ENCODE measurements around the gene ESRRA.

ESRRA gene

DNA sequence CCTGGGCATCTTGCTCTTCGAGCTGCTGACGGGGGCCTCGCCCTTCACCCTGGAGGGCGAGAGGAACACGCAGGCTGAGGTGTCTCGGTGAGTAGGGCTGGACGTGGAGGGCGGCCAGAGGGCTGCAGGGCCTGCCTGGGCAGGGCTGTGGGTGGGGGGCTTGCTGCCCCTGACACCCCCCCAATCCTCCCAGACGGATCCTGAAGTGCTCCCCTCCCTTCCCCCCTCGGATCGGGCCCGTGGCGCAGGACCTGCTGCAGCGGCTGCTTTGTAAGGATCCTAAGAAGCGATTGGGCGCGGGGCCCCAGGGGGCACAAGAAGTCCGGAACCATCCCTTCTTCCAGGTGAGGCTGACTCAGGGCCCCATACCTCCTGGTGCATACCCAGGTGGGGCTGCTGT, 56.3 kb downstream of the ESRRA start:
- in situ Hi-C loops (cut with MboI; ENCODE audit: low sequenced_read_pairs), result no loop called here

DNA sequence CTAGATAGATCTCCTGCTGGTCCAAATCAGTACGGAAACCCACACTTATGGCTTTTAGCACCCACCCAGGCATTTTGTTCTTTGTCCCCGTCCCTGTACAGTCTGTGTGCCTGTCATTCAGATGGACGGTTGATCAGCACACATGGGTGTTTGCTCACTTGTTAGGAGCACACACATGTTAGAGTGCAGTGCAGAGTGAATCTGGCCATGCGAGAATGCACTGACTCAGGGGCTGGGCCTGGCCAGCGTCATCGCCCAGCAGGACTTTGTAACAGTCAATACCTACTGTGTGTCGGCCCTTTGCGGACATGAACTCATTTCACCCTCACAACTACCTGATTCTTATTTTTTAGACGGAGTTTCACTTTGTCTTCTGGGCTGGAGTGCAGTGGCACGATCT, 57.0 kb downstream of the ESRRA start:
- in situ Hi-C loops (cut with MboI; ENCODE audit: low sequenced_read_pairs), result no loop called here

DNA sequence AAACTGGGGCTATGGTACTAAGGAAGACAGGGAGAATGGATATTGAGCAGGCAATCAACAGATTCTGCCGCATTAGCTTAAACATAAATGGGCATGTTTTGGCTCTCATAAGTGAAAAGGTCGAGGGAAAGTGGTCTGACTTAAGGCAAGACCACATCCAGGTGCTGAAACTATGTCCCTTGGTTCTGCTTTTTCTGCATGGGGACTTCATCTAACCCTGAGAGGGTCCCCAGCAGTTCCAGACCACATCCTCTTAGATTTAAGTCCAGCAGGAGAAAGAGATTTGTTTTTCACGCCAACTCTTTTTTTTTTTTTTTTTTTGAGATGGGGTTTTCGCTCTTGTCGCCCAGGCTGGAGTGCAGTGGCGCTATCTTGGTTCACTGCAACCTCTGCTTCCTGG, 59.1 kb downstream of the ESRRA start:
- in situ Hi-C loops (cut with MboI; ENCODE audit: low sequenced_read_pairs), result no loop called here

DNA sequence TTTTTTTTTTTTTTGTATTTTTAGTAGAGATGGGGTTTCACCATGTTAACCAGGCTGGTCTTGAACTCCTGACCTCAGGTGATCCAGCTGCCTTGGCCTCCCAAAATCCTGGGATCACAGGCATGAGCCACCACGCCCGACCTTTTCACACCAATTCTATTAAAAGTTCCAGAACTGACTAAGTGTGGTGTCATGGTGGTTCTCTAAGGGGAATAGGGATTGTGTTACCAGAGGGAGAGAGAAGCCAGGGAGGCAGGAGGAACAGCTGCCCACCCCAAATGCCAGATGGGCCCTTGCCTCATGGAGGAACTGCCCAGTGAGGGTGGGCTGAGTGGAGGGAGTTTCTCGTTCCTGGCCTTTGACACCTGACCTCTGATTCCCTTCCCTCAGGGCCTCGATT, 59.6 kb downstream of the ESRRA start:
- in situ Hi-C loops (cut with MboI; ENCODE audit: low sequenced_read_pairs), result no loop called here
